Fibroblast of lung (primary cell): Measurements from ENCODE around the gene CCHCR1. TPM values are rescaled to one million over a fixed set of nuclear protein-coding genes. Genes with fewer than 3 reads are reported as not detected.
A peak's percentile ranks its signal among the peaks of the same experiment; 100 is the strongest.

Source experiments
- DNase-seq, 2 donors: peaks; one replicate each; pipeline versions ENCODE4 v3.0.0 to v3.0.0-alpha.2; 2010; ENCODE audit warnings: low read depth in 2 of 2
- H2AFZ ChIP-seq: 2 replicates; pipeline ENCODE4 v1.5.1; 2012; ENCODE audit warnings: low read length, control low read depth, inconsistent platforms
- H3K27ac ChIP-seq: 2 replicates; pipeline ENCODE4 v1.5.1; 2011; ENCODE audit warnings: low read length, control low read depth; ENCODE audit not compliant: insufficient read depth
- H3K27me3 ChIP-seq: 2 replicates; pipeline ENCODE4 v1.5.1; 2011; ENCODE audit warnings: mild to moderate bottlenecking, low read length; ENCODE audit not compliant: control insufficient read depth, insufficient read depth
- H3K36me3 ChIP-seq: 2 replicates; pipeline ENCODE4 v1.5.1; 2011; ENCODE audit warnings: low read length; ENCODE audit not compliant: control insufficient read depth, insufficient read depth
- H3K4me1 ChIP-seq: 2 replicates; pipeline ENCODE4 v1.5.1; 2011; ENCODE audit warnings: low read length; ENCODE audit not compliant: control insufficient read depth, insufficient read depth; ENCODE audit errors: extremely low read depth
- H3K4me2 ChIP-seq: 2 replicates; pipeline ENCODE4 v1.5.1; 2011; ENCODE audit warnings: low read length, control low read depth; ENCODE audit not compliant: insufficient read depth; ENCODE audit errors: extremely low read depth
- H3K4me3 ChIP-seq, 4 experiments: fragments of 200-600 bp in 1 of 4; sonication (generic) in 1 of 4; replicated peaks in 1 of 4; 2 replicates each; pipeline ENCODE4 v1.5.1; 2011 to 2016; ENCODE audit warnings: low read length in 4 of 4, low read depth in 3 of 4, mild to moderate bottlenecking in 3 of 4, control low read depth in 2 of 4, inconsistent platforms in 1 of 4, mixed read lengths in 1 of 4; ENCODE audit not compliant: insufficient read depth in 1 of 4; ENCODE audit errors: control extremely low read depth in 1 of 4
- H3K79me2 ChIP-seq: 2 replicates; pipeline ENCODE4 v1.5.1; 2012; ENCODE audit warnings: mild to moderate bottlenecking, low read length, inconsistent platforms; ENCODE audit not compliant: control insufficient read depth, insufficient read depth
- H3K9ac ChIP-seq: 2 replicates; pipeline ENCODE4 v1.5.1; 2011; ENCODE audit warnings: mild to moderate bottlenecking, low read length, control low read depth; ENCODE audit not compliant: insufficient read depth
- H3K9me3 ChIP-seq: 2 replicates; pipeline ENCODE4 v1.5.1; 2012; ENCODE audit warnings: low read depth, low read length; ENCODE audit not compliant: control insufficient read depth, insufficient read depth
- H4K20me1 ChIP-seq: 2 replicates; pipeline ENCODE4 v1.5.1; 2011; ENCODE audit warnings: low read length; ENCODE audit not compliant: control insufficient read depth, insufficient read depth; ENCODE audit errors: extremely low read depth
- CTCF ChIP-seq, 2 donors: IDR thresholded peaks in 1 of 2; conservative IDR thresholded peaks in 1 of 2; 1 replicate in 1 of 2; 2 replicates in 1 of 2; pipeline ENCODE4 v1.5.1; 2011 to 2012; ENCODE audit warnings: low read length in 2 of 2, control low read depth in 1 of 2, inconsistent platforms in 1 of 2, low read depth in 1 of 2, mild to moderate bottlenecking in 1 of 2
- EZH2 ChIP-seq: IDR thresholded peaks from 2 replicates; pipeline ENCODE4 v1.5.1; 2012; ENCODE audit warnings: low read length, control low read depth, mild to moderate bottlenecking; ENCODE audit errors: missing control alignments
- polyA plus RNA-seq, 2 donors: library from polyadenylated mRNA; depleted of rRNA in 1 of 2; stranded (reverse) in 1 of 2; unstranded in 1 of 2; fragments of >200 nt; gene quantifications; 2 replicates each; pipeline ENCODE4 v1.2.1, GENCODE V29; 2011 to 2012; ENCODE audit warnings: missing spikeins in 1 of 2
- total RNA-seq: library from RNA; depleted of rRNA; stranded (reverse); fragments of >200 nt; gene quantifications from 2 replicates; pipeline ENCODE4 v1.2.1, GENCODE V29; 2014

CCHCR1 gene
- total and polyA plus RNA-seq, 2 donors (not counting 1 experiment from before 2014, with no cell fraction given), result 7.4 to 19.3 TPM

GRCh38 chr6:31114541-31114878 is 43.1 kb downstream of the CCHCR1 start, which contains the start of gene PSORS1C1:
Gene PSORS1C1, plus strand, starts transcription at chr6:31114800. Its CDS starts 14,833 bp downstream, at chr6:31129633.
- H3K9ac ChIP-seq, result no peak within 1 kb of the TSS
- peak within 1 kb of the TSS; percentile 53 for H2AFZ ChIP-seq
- peaks cover 19% of the 10 kb centered on the region for H3K4me1 ChIP-seq
- peak; percentile 93 to 97 for DNase-seq
- TF ChIP-seq EZH2, result no peak
- TF ChIP-seq CTCF (conservative IDR thresholded peaks at IDR 0.05 in 1 of 2, IDR thresholded peaks at IDR 0.05 in 1 of 2; ENCODE audit: low read depth in 1 of 2, low read length in 2 of 2), result no peak
- no peaks in the 10 kb centered on the region for H4K20me1 ChIP-seq
- no peaks in the 10 kb centered on the region for H3K9me3 ChIP-seq
- H3K27ac ChIP-seq, result peak within 1 kb of the TSS; percentile 31
- no peaks in the 10 kb centered on the region for H3K36me3 ChIP-seq
- no peaks in the 10 kb centered on the region for H3K79me2 ChIP-seq
- H3K4me2 ChIP-seq, result peak within 1 kb of the TSS; percentile 51
- H3K4me3 ChIP-seq, result peak within 1 kb of the TSS in 2 of 4 experiments; percentile 26 to 31
- peaks cover 13% of the 10 kb centered on the region for H3K27me3 ChIP-seq

DNA sequence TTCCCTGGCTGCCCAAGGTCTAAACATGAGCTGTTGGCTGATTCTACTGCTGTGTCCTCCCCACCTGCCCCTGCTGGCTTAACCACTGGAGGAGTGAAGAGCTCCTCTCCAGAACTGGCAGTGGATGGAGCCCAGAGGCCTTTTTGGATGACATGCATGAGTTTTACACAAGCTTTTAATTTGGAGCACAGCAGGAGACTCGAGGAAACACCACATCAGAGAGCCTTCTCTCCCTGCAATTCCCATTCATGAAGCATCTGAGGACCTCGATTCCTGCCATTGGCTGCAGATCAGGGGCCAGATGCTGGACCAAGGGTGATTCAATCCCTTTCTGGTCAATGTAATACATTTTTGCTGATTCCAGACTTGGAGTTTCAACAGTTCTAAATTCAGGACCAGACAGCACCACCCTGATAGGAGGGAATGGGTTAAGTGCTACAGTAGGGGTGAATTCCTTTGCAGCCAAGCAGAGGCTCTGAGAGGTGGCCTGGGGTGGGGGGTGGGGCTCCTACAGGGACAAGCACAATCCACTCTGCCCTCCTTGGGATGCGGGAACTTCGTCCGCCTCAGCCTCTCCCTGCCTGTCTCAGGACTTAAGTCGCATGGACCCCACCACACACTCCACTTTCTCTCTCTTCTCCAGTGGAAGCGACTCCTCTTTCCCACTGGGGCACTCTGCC is 43.6 kb downstream of the CCHCR1 start:
- Histone ChIP-seq H3K36me3 (no peaks in the 10 kb centered on the region), H3K4me3 (no peak overlapping the region), H3K4me1 (peaks cover 19% of the 10 kb centered on the region), H2AFZ (peak overlapping the region; percentile 53), H3K9me3 (no peaks in the 10 kb centered on the region), H3K27ac (peak overlapping the region; percentile 31), H3K9ac (no peak overlapping the region), H3K27me3 (peaks cover 13% of the 10 kb centered on the region), H4K20me1 (no peaks in the 10 kb centered on the region), H3K4me2 (no peak overlapping the region), H3K79me2 (no peaks in the 10 kb centered on the region)
- peak; percentile 61 to 62 for DNase-seq
- TF ChIP-seq CTCF (conservative IDR thresholded peaks at IDR 0.05 in 1 of 2, IDR thresholded peaks at IDR 0.05 in 1 of 2; ENCODE audit: low read depth in 1 of 2, low read length in 2 of 2) (no peak), EZH2 (no peak)

DNA sequence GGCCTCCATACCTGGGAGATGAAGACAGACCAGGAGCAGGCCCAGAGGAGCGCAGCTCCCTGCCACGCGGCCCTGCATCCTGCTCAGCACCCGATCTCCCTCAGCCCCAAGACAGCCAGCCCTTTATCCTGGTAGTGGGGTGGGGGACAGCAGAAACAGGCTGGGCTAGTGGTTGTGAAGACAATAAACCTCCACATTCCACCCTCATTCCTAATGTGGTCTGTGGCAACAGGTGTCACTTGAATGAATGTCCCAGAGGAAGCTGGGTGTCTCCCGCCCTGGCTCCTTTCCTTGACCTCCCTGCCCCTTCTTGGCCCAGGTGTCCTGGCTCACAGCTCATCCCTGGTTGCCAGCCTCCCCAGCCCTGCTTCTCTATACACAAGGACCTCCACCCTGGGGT is 45.1 kb downstream of the CCHCR1 start, which contains the start of gene C6orf15:
Gene C6orf15 (minus strand): TSS at position 98 of the 400 bp plus-strand sequence. CDS start 20 bp downstream, at position 78.
- Histone ChIP-seq H3K4me1 (peaks cover 19% of the 10 kb centered on the region), H3K27ac (no peak within 1 kb of the TSS), H3K36me3 (no peaks in the 10 kb centered on the region), H3K9ac (no peak within 1 kb of the TSS), H3K4me3 (no peak within 1 kb of the TSS), H2AFZ (no peak within 1 kb of the TSS), H3K9me3 (no peaks in the 10 kb centered on the region), H3K4me2 (no peak within 1 kb of the TSS), H3K79me2 (no peaks in the 10 kb centered on the region), H3K27me3 (peaks cover 19% of the 10 kb centered on the region), H4K20me1 (no peaks in the 10 kb centered on the region)
- TF ChIP-seq CTCF (conservative IDR thresholded peaks at IDR 0.05 in 1 of 2, IDR thresholded peaks at IDR 0.05 in 1 of 2; ENCODE audit: low read depth in 1 of 2, low read length in 2 of 2), result no peak
- no peak for TF ChIP-seq EZH2
- DNase-seq, result no peak
